CD4-positive, alpha-beta T cell treated with Interleukin-21 for 1 hour (primary cell): ENCODE data around the gene BANP.

Experiments used
- DNase-seq: peaks from one replicate; pipeline ENCODE4 v3.0.0-alpha.2; 2020

BANP gene

DNA sequence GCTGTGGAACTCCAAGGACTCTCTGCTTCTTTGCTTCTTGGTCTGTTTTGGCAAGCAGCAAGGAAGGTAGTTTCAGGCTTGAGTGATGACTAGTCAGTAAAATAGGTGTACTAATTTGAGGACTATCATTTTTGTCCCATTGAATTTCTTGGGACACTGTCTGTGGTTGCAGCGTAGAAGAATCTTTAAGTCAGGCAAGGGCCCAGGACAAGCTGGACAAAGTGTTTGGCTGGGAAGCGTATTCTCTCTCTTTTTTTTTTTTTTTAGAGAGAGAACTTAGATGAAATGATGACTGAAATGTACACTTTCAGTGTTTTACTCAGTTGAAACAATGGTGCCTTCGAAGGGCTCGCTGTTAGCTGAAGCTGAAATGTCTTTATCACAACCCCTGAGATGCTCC is 105.0 kb downstream of the BANP start:
- no peak for DNase-seq

DNA sequence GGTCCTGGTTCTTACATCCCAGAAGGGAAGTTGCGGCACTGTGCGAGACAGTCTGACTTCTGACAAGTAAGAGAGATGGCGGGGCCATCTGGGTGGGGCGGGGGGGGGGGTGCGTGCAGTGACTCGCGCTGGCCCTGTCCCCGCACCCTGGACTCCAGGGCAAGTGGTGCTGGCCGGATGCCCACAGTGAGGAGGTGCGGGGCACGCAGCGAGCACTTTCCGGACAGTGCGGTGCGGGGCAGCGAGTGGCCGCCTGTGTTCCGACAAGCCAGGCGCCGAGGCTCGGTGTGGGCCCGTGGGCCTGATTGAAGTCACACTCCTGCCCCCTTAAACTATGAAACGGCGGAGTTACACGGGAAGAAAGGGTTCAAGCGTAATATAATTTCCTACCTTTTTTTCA is 106.4 kb downstream of the BANP start:
- DNase-seq: no peak

DNA sequence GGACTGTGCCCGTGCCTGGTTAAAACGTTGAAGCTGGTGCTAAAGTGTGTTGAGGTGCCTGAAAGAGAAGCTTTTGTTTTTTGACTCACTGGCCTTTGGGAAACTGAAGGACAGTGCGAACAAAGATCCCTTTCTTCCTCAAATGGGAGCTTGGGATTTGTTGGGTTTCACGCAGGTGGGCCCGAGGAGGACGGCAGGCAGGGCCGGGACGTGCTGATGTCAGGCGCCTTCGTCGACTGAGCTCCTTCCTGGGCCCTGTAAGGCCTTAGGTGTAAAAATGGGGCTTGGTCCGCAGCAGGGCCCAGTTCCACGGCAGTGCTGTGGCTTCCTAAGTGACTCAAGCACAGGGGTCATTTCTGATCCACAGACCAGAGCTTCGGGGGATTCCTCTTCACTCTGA is 106.9 kb downstream of the BANP start:
- DNase-seq: no peak

DNA sequence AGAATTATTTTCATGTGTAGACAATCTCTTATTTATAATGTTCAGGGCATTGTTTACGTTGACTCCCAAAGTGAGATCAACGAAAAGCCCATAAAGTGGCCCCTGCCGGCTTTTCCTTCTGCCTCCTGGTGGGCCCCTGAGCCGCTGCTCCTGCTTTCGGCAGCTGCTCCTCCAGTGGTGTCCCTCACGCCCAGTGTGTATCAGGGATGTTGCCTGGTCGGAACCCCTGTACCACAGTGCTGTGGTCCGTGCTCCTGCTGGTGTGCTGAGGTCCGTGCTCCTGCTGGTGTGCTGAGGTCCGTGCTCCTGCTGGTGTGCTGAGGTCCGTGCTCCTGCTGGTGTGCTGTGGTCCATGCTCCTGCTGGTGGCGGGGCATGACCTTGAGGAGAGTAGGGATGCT is 107.6 kb downstream of the BANP start:
- DNase-seq: no peak

DNA sequence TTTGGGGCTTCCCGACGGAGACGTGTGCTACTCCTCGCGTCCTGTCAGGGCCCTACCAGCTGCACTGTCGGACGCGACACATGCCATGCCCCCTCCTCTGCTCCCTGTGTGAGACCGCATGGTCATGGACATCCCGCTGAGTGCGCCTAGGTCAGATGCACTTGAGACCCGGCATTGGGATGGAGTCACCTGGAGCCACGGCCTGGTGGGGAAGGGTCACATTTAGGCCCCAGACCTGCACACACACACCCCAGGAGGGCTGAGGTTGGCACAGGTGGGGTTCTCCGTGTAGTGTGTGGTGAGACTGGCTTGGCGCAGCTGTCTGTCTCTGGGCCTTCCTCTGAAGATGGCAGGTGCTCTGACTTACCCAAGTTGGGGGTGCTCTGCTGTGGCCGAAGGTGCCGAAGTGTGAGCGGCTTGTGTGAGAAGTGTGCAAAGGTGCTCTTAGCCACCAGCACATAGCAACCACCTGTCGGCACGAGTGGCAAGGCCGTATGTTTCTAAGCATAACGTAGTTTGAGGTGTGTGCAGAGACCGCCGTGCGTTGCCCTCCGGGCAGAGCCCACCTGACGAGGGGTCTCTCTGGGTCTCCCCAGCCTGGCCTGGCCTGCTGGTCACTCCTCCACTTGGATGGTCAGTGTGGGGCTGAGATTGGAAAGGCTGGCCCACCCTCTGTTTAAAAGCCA is 108.6 kb downstream of the BANP start:
- DNase-seq: no peak

DNA sequence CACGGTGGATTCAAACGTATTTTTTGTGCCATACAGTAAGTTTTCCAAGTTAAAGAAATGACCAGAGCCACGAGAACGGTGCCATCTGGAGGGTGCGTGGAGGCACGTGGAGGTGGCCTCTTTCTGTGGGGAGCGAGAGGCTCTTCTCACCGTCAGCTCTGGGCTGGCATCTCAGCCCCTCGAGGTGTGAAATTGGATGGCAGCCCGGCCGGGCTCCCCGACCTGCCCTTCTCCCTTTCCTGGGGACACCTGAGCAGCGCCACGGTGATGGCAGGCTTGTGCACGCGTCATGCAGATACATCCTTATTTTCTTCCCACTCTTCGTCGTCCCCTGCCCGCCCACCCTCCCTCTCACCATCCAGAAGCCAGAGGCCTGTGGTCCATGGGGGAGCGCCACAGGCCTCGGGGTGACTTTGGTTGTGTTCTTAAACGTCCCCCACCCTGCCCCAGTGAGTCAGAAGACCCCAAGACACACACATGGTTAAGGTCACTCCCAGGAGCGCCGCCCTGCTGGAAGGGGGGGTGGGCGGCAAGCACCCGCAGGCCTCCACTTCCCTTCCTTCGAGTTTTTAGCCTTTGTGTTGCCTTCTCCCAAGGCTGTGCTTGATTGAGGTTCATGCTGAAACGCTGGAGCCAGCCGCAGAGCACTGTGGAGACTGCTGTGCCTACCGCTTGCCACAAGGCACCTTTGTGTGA is 109.4 kb downstream of the BANP start:
- no peak for DNase-seq

DNA sequence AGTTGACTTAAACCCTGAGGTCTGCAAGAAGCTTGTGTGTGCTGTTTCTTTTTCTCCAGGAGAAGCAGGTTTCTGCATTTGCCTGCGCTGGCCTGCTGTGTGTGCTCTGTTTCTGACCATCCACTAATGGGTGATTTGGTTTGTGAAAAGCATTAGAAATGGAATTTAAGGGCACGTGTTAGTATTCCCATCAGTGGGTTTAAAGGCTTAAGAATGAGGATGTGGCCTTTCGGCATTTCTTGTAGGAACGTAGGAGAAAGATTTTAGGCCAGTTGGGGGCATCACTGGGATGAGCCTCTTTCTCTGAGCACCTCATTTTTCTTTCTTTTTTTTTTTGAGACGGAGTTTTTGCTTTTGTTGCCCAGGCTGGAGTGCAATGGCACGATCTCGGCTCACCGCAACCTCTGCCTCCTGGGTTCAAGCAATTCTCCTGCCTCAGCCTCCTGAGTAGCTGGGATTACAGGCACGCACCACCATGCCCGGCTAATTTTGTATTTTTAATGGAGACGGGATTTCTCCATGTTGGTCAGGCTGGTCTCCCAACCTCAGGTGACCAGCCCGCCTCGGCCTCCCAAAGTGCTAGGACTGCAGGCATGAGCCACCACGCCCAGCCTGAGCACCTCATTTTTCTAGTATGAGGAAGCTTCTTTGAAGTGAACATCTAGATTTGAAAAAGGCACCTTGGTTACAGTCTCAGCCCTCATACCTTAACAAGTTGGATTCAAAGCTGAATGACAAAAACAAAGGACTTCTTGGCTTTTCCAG is 110.3 kb downstream of the BANP start:
- DNase-seq: no peak

DNA sequence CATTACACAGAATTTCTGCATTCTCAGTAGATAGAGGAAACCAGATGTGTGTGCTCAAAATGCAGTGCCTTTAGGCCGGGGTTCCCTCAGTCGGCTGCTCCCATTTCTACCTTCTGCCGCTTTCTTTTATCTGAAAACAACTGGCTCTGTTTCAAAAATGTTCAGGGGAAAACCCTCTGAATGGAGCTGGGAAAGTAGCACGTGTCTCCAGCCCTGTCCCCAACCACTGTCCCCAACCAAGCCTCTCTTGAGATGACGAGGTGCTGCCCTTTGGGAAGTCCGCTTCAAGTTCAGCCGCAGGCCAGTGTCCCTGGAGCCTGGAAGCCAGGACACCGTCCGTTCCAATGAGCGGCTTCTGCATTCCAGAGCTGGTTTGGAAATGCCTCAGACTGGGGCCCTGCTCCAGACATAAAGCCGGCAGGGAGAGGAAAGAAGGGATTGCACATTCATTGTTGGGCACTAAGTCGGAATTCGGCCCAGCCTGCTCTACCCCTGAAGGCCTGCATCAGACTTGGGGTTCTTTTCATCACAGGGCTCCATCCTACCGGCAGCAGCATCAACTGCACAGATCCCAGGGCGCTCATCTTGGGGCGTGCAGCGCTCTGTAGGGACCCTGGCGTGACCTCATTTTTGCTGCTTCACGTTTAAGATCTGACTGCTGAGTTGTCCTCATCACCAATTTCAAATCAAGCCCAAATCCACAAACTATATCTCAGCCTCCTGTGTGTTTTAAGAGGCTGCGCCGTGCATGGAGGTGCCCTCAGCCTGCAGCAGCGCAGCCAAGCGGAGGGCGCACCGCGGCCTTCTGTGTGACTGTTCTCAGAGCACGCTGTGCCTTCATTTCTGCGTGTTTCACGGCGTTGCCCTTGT is 111.3 kb downstream of the BANP start:
- no peak for DNase-seq

DNA sequence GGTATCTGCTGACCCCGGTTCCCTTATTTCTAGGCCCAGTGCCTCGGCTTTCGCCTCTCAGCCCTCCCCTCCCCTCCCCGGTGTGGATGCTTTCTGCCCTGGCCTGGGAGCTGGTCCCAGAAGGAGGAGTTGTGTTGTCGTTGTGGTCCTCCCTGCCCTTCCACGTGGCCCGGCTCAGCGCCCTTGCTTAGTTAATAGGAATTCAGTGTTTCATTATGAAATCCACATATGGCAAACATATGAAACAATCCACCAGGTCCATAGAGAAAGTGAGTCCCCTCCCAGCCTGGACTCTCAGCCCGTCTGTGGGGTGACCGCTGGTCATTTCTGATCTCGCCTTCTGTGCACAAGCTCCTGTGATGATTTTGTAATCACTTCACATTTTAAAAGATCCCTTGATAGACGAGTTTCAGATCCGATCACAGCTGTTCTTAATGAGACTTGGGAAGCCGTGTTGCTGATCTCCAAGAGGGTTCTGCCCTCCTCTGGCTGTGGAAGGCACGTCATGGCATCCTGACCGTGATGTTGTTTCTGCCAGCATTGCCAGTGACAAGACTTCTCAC is 112.1 kb downstream of the BANP start:
- no peak for DNase-seq

DNA sequence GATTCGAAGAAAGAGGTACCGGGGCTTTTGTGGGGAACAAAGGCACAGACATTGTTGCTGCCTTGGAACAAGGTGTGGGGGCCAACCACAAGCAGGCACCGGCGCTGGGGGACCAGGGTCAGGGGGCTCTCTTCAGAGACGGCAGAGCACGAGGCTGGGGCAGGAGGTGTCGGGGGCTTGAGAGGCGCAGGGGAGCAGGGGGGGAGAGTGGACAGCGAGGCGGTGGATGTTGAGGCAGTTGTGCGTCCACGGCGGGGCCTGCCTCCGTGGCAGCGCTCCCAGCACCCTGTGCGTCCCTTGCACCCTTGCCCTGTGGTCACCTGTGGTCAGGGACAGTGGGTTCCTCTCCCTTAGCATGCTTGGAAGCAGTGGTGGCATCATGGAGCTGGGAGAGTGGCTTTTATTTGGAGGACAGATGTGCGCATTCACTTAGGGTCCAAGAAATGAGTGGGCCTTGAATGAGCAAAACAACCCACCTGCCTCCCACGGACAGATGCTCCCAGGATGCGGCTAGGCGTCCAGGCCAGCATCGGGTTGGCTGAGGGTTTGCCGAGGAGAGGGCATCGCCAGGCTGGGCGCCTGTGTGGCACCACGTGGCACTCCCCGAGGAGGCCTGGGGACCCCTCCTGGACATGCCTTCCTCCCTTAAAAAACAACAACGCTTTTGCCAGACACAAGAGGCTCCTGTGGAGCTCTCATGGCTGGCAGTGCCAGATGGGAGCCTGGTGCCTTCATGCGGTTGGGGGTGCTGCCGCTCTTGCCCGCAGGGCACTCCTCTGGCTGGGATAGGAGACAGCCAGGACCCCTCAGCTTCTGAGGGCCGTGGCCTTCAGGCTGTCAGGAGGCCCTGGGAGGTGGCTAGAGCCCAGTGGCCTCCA is 113.0 kb downstream of the BANP start:
- no peak for DNase-seq

DNA sequence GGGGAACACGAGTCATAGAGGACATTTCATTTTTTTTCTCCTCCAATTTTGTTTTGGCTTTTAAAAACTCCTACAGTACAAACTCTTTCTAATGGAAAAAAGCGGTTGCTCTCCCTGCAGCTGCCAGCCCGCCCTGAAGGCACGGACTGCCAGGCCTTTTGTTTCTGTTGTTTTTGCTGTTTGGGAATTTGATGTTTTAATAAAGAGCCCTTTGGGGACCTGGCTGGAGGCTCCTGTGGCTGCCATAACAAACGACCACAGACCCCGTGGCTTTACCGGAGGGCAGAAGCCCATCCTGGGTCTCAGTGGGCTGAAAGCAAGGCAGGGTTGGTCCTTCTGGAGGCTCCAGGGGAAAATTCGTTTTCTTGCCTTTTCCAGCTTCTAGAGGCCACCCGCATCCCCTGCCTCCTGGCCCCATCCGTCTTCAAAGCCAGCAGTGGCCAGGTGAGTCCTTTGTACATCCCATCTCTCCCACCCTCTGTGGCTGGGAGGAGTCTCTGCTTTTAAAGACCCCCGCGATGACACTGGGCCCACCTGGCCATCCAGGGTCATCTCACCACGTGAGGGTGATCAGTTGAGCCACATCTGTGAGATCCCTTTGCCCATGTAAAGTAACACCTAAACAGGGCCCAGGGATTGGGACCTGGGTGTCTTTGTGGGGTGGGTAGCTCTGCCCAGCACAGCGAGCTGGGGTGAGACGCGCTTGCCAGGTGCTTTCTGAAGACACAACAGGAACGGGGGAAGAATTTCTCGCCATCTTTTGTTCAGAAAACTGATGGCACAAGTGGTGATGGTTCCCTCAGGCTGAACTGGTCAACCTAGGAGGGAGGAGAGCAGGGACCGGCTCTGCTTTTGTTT is 113.9 kb downstream of the BANP start:
- DNase-seq: no peak

DNA sequence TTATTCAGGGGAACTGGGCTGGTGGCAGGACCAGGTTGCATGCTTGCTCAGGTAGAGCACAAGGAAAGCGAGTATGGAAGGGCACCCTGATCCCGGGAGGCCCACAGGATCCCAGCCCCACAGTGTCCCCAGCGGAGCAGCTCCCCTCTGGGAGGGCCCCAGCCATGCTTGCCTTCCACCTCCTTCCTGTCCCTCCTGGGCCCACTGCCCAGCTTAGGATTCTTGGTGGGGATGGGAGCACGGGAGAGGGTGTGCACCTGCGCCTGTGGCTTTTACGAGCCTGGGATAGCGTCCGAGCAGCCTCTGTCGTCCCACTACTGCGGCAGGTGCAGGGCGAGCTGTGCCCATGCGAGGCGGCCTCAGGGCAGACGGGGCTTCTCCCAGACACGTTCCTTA is 114.5 kb downstream of the BANP start:
- no peak for DNase-seq

DNA sequence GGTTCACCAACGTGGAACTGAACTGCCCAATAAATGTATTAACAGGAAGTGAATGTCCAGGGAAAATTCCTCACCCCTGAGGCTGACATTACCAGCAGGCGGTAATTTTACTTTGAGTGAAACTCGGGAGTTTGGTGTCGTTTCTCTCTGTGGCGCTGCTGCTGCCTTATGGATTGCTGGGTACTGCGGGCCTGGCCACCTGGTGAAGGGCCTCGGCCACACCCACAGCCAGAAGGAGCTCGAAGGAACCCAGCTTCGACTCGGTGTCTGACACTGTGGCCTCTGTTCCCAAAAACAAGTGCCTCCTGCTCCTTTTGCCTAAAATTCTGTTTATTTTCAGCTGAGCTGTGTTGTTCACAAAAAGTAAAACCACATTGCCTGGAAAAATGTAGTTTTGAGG is 115.0 kb downstream of the BANP start:
- DNase-seq: no peak

DNA sequence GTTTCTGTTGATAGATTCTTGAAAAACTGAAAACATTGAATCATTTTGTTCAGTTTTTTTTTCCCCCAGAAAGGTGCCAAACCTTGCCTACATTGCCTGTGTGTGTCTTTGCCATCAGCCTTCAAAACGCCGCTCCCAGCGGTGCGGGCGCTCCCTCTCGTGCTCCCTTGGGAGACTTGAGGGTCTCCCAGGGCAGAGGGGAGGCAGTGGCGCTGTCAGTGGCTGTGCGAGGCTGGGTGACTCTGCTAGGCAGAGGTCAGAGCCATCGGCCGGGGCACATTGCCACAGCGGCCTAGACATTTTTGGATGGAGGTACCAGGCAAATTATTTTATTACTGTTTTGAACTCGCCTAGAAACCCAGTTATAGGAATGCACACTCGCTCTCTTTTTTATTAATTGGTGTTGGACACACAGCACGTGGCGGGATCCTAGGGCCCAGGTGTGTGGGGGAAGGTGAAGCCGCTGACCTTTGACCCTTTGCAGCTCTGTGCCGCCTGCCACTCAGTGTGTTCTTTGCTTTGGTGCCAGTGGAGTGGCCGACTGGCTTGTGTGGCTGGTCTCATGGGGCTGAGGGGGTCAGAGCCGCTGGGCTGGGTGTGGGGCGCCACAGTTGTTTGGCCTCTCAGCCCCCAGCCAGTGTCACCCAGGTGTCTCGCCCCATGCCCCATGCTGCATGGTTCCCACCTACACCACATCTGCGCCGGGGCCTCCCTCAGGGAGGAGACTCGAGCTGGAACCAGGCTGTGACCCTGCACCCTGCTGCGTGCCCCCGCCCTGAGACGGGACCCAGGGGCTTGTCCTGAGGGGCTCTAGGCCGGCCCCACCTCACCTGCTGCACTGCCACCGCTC is 115.7 kb downstream of the BANP start:
- DNase-seq: no peak

DNA sequence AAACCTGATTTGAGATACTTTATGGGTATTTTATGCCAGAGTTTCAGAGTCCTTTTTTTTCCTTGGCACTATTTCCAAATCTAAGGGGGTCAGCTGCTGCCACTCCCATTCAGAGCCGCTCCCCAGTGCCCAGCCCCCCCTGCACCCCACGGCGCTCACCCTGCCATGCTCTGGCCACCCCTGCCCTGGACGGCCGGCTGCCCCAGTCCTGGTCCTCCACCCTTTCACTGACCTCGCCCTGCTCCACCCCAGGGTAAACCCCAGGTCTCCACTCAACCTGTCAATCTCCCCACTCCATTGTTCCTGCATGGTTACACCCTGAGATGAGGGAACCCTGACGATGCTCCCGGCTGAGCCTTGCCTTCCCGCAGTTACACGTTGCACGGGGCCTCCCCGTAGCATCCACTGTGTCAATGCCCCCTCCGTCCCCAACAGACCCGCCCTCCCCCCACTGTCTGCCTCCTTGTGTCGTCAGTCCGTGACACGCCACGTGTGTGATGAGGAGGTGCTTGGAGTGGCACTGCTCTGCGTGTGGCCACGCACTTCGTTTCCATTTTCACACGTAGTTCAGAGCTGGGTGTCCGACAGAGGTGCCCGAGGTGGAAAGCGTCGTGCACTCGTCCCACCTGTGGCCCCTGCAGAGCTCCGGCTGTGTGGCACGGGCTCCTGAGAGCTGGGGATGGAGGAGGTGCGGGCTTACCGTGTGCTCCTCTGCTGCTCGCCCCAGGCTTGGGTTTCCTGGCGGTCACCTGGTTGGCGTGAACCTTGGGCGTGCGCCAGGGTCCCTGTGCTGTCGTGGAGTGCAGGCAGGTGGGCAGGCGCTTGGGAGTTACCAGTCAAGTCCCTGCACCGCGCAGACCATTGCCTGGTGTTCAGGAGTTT is 116.5 kb downstream of the BANP start:
- DNase-seq: no peak

DNA sequence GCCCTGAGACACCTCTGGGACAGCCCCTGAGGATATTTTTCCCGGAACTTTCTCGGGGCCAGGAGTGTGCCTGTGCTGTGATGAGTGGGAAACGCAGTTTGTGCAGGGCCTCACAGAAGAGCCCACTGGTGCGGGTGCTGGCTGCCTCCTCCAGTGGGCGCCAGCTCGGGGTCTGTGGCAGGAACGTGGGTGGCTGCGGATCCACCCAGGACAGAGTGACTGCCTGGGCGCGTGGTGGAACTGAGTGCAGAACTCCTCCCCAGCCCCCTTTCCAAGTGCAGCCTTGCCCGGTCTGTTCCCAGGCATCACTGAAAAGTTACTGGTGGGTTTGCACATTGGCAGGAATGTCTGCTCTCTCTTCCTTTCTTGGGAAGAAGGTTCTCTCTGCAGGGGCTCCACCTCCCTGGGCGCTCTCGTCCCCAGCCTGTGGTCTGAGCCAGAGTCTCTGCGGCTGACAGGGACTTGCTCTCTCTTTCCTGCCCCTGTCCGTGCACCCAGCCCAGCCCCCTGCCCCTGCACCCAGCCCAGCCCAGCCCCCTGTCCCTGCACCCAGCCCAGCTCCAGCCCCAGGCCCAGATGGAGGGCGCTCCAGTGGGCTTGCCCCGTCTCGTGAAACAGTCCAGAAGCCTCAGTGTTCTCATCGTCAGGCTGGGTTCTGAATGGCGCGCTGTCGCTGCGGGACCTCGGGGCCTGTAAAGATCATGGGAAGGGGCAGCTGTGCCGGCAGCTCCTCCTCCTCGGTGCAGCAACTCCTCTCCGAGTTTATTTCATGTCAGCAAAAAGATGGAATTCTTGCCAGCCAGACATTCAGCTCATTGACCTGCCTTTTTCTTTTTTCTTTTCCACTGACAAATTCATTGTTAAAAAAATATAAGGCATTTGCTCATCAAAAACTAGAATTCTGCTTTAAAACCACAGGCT is 117.5 kb downstream of the BANP start:
- no peak for DNase-seq

DNA sequence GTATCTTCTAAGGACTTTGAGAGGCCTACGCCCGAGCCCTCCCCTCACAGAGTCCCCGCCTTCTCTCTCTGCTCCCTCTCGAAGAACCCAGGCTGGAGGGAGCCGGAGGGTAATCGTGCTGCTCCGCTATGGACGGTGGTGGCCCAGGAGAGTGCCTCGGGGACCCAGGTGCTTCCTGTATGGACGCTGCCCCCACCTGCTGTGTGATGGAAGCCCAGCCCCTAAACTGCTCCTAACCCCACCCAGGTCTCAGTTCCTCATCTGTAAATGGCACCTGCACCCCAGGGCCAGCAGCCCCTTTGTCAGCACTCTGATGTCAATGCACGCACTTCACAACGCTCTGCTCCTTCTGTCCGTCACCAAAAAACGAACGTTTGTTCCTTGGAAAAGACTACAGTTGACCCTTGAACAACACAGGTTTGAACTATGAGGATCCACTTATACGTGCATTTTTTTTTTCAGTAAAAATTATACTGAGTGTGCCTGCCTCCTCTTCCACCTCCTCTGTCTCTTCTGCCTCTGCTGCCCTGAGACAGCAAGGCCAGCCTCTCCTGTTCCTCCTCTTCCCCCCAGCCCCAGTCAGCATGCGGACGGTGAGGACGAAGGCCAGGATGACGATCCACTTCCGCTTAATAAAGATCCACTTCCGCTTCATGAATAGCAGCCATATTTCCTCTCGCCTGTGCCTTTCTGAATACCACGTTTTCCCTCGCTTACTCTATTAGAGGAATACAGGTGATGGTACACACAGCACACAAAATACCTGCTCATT is 118.3 kb downstream of the BANP start:
- DNase-seq: no peak
